GM23248 (cell line): ENCODE results near the gene OR7C2. TPM values are rescaled to one million over a fixed set of nuclear protein-coding genes. Genes with fewer than 3 reads are reported as not detected.

Experiments
- DNase-seq: peaks from one replicate; pipeline ENCODE4 v3.0.0-alpha.2; 2015
- H2AFZ ChIP-seq: fragments of 200-600 bp; sonication (generic); 2 replicates; pipeline ENCODE4 v1.6.1; 2016; ENCODE audit warnings: antibody characterized with exemption
- H3F3A ChIP-seq: fragments of 200-600 bp; sonication (generic); 2 replicates; pipeline ENCODE4 v1.6.1; 2016; ENCODE audit warnings: mild to moderate bottlenecking, antibody characterized with exemption, mixed run types; ENCODE audit not compliant: insufficient read depth
- H3K27ac ChIP-seq: fragments of 200-600 bp; sonication (generic); 2 replicates; pipeline ENCODE4 v1.5.1; 2016; ENCODE audit warnings: mild to moderate bottlenecking
- H3K27me3 ChIP-seq: fragments of 200-600 bp; sonication (generic); replicated peaks from 2 replicates; pipeline ENCODE4 v1.6.1; 2016; ENCODE audit warnings: mild to moderate bottlenecking; ENCODE audit not compliant: insufficient read depth
- H3K36me3 ChIP-seq: fragments of 200-600 bp; sonication (generic); 2 replicates; pipeline ENCODE4 v1.6.1; 2016; ENCODE audit warnings: low read depth, mild to moderate bottlenecking
- H3K4me1 ChIP-seq: fragments of 200-600 bp; sonication (generic); 2 replicates; pipeline ENCODE4 v1.6.1; 2016; ENCODE audit warnings: mild to moderate bottlenecking; ENCODE audit not compliant: insufficient read depth
- H3K4me2 ChIP-seq: fragments of 200-600 bp; sonication (generic); one replicate; pipeline ENCODE4 v1.6.1; 2016; ENCODE audit warnings: mild to moderate bottlenecking; ENCODE audit not compliant: unreplicated experiment
- H3K4me3 ChIP-seq: fragments of 200-600 bp; sonication (generic); 2 replicates; pipeline ENCODE4 v1.5.1; 2016; ENCODE audit warnings: mild to moderate bottlenecking
- H3K79me2 ChIP-seq: fragments of 200-600 bp; sonication (generic); 2 replicates; pipeline ENCODE4 v1.6.1; 2016; ENCODE audit warnings: mild to moderate bottlenecking; ENCODE audit not compliant: insufficient read depth
- H3K9ac ChIP-seq: fragments of 200-600 bp; sonication (generic); 2 replicates; pipeline ENCODE4 v1.6.1; 2016; ENCODE audit warnings: mild to moderate bottlenecking
- H3K9me2 ChIP-seq: fragments of 200-600 bp; sonication (generic); 2 replicates; pipeline ENCODE4 v1.6.1; 2016; ENCODE audit warnings: mixed run types, mild to moderate bottlenecking, moderate library complexity; ENCODE audit not compliant: insufficient read depth
- H3K9me3 ChIP-seq: fragments of 200-600 bp; sonication (generic); one replicate; pipeline ENCODE4 v1.6.1; 2017; ENCODE audit warnings: low read depth
- H4K20me1 ChIP-seq: fragments of 200-600 bp; sonication (generic); 2 replicates; pipeline ENCODE4 v1.6.0; 2016; ENCODE audit not compliant: insufficient read depth
- EZH2 ChIP-seq: fragments of 200-600 bp; sonication (generic); IDR thresholded peaks from 2 replicates; pipeline ENCODE4 v1.6.1; 2018; ENCODE audit warnings: antibody characterized with exemption, mild to moderate bottlenecking; ENCODE audit not compliant: insufficient read depth, poor library complexity, severe bottlenecking
- EZH2phosphoT487 ChIP-seq: fragments of 200-600 bp; sonication (generic); IDR thresholded peaks from 2 replicates; pipeline ENCODE4 v1.6.1; 2018; ENCODE audit warnings: antibody characterized with exemption, moderate library complexity, mild to moderate bottlenecking, low read depth; ENCODE audit not compliant: insufficient read depth
- WGBS, 2 experiments: methylation state at CpG; one replicate each; pipeline ENCODE4 v1.1.6; 2015 to 2017; ENCODE audit warnings: low lambda C conversion rate in 2 of 2, low coverage in 1 of 2; ENCODE audit errors: missing lambda C conversion rate in 2 of 2; 5-methylcytosine and 5-hydroxymethylcytosine counted together
- in situ Hi-C: fragments of 300-500 bp; cut with MboI; formaldehyde crosslinking; loops from 2 replicates; pipeline ENCODE4 v1.15.0; 2020
- polyA plus RNA-seq: library from polyadenylated mRNA; unstranded; fragments of >200 nt; fragmentation: Nextera tagmentation; extraction: Ambion mirVana; gene quantifications from 2 replicates; pipeline ENCODE4 v1.2.1, GENCODE V29; 2016
- total RNA-seq: library from RNA; depleted of rRNA; stranded (reverse); fragments of >200 nt; shearing (Covaris generic); gene quantifications from 2 replicates; pipeline ENCODE4 v1.2.3, GENCODE V29; 2014; rRNA removed

The OR7C2 gene
- total and polyA plus RNA-seq, 2 experiments from 2014 or later, result not detected

DNA sequence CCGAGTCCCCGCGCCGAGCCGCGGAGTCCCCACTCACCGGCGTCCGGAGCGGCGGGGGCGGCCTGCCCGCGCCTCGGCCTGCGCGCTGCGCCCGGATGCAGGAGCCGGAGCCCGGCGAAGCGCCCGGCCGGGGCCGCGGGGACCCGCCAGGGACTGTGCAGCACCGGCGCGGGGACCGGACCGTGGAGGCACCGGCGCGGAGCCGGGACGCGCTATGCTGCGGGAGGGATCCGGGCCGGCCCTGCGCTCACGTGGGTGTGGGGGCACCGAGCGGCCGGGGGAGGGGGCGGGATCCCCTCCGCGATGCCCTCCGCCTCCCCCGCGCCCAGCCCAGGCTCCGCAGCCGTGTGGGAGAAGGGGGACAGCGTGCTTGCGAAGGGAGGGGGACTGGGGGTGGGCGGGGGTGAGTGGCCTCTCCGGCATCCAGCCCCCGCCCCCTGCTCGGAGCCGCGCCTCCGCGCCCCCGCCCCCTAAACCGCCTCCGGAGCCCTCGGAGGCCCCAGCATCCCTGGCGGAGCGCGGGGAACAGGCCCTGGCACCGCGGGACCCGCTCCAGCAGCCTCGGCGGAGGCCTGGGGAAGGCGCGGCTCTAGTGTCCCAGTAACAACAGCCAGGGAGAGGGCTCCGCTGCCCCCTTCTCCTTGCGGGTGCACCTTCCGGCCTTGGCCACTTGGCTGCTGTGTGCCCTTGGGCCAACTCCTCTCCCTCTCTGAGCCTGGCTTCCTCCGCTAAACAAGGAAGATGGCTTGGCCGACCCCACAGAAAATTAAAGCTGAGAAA lies 38.4 kb downstream of the OR7C2 start, which contains the start of gene SLC1A6:
Gene SLC1A6, minus strand, starts transcription at position 389 of the 780 bp plus-strand sequence. CDS start 6,954 bp downstream, outside the sequence.
- H3F3A ChIP-seq, result no peaks in the 10 kb centered on the region
- H3K9me2 ChIP-seq, result no peaks in the 10 kb centered on the region
- H3K36me3 ChIP-seq, result no peaks in the 10 kb centered on the region
- in situ Hi-C loops, result no loop called here
- H4K20me1 ChIP-seq, result no peaks in the 10 kb centered on the region
- H3K9ac ChIP-seq, result no peak within 1 kb of the TSS
- 3 to 4% methylated on average over 17 to 62 of the region's 84 CpGs for WGBS, 2 experiments
- peak; percentile 3 for DNase-seq
- no peaks in the 10 kb centered on the region for H3K4me1 ChIP-seq
- peaks cover 32% of the 10 kb centered on the region for H3K27me3 ChIP-seq
- no peaks in the 10 kb centered on the region for H3K9me3 ChIP-seq
- no peaks in the 10 kb centered on the region for H3K79me2 ChIP-seq
- H3K4me3 ChIP-seq, result no peak within 1 kb of the TSS
- no peak within 1 kb of the TSS for H2AFZ ChIP-seq
- H3K27ac ChIP-seq, result no peak within 1 kb of the TSS
- TF ChIP-seq EZH2 (no peak), EZH2phosphoT487 (no peak)
- no peak within 1 kb of the TSS for H3K4me2 ChIP-seq

DNA sequence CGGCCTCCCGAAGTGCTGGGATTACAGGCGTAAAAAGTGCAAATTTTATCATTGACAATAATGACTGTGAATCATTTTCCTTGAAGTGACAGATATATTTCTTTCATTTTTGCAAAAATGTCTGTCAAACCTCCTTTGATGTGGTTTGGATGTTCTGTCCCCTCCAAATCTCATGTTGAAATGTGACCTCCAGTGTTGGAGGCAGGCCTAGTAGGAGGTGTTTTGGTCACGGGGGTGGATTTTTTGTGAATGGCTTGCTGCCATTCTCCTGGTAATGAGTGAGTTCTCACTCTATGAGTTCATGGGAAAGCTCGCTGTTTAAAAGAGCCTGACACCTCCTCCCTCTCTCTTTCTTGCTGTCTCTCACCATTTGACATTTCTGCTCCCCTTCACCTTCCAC lies 43.8 kb downstream of the OR7C2 start:
- Histone ChIP-seq H3K4me3 (no peak overlapping the region), H4K20me1 (no peaks in the 10 kb centered on the region), H3K79me2 (no peaks in the 10 kb centered on the region), H3K27me3 (peaks cover 23% of the 10 kb centered on the region), H3K9me3 (no peaks in the 10 kb centered on the region), H2AFZ (no peak overlapping the region), H3K9ac (no peak overlapping the region), H3K36me3 (no peaks in the 10 kb centered on the region), H3K9me2 (no peaks in the 10 kb centered on the region), H3F3A (no peaks in the 10 kb centered on the region), H3K4me2 (no peak overlapping the region), H3K4me1 (no peaks in the 10 kb centered on the region), H3K27ac (no peak overlapping the region)
- TF ChIP-seq EZH2, result no peak
- TF ChIP-seq EZH2phosphoT487, result no peak
- DNase-seq, result no peak
- 21 to 30% methylated on average over 5 of the region's 5 CpGs for WGBS, 2 experiments
- in situ Hi-C loops, result no loop called here

Other genes starting within 250 kb of the OR7C2 start
- gene ADGRE2, start 162.9 kb upstream of the OR7C2 start, total RNA-seq, result not detected in 2 replicates
- 0.05 and 0.28 TPM in 2 replicates for gene ADGRE2, start 162.9 kb upstream of the OR7C2 start, polyA plus RNA-seq
- gene OR7A5, start 106.3 kb upstream of the OR7C2 start, total RNA-seq, result not detected in 2 replicates
- gene OR7A5, start 106.3 kb upstream of the OR7C2 start, polyA plus RNA-seq, result not detected in 2 replicates
- not detected in 2 replicates for gene OR7C1, start 106.3 kb upstream of the OR7C2 start, total RNA-seq
- gene OR7C1, start 106.3 kb upstream of the OR7C2 start, polyA plus RNA-seq, result not detected in 2 replicates
- gene OR7A10, start 92.6 kb upstream of the OR7C2 start, total RNA-seq, result not detected in 2 replicates
- gene OR7A10, start 92.6 kb upstream of the OR7C2 start, polyA plus RNA-seq, result not detected in 2 replicates
- gene OR7A17, start 55.4 kb upstream of the OR7C2 start, total RNA-seq, result not detected in 2 replicates
- gene OR7A17, start 55.4 kb upstream of the OR7C2 start, polyA plus RNA-seq, result not detected in 2 replicates
- not detected in 2 replicates for gene SLC1A6, start 38.4 kb downstream of the OR7C2 start, total RNA-seq
- not detected in 2 replicates for gene SLC1A6, start 38.4 kb downstream of the OR7C2 start, polyA plus RNA-seq
- gene CASP14, start 108.0 kb downstream of the OR7C2 start, total RNA-seq, result not detected in 2 replicates
- gene CASP14, start 108.0 kb downstream of the OR7C2 start, polyA plus RNA-seq, result not detected in 2 replicates
- not detected in 2 replicates for gene OR1I1, start 140.7 kb downstream of the OR7C2 start, total RNA-seq
- not detected in 2 replicates for gene OR1I1, start 140.7 kb downstream of the OR7C2 start, polyA plus RNA-seq
- gene SYDE1, start 165.9 kb downstream of the OR7C2 start, total RNA-seq, result 104 and 113 TPM in 2 replicates
- 15.6 and 16.2 TPM in 2 replicates for gene SYDE1, start 165.9 kb downstream of the OR7C2 start, polyA plus RNA-seq